GM18526 (cell line): ENCODE results near the gene GALNT17.

Experiments used
- POLR2A ChIP-seq: IDR thresholded peaks from 3 replicates; pipeline ENCODE4 v1.6.1; 2011; ENCODE audit not compliant: insufficient read length; ENCODE audit errors: extremely low read depth

GALNT17 gene

GRCh38 chr7:71245038-71245437 is 113.1 kb downstream of the GALNT17 start:
- TF ChIP-seq POLR2A: no peak

- TF ChIP-seq POLR2A: no peak
These were observed 119.8 kb downstream of the GALNT17 start for GRCh38 chr7:71251706-71252105.

- TF ChIP-seq POLR2A: no peak
These were observed 122.8 kb downstream of the GALNT17 start for GRCh38 chr7:71254751-71255150.

- no peak for TF ChIP-seq POLR2A
These were observed 123.7 kb downstream of the GALNT17 start for GRCh38 chr7:71255537-71256178.

DNA sequence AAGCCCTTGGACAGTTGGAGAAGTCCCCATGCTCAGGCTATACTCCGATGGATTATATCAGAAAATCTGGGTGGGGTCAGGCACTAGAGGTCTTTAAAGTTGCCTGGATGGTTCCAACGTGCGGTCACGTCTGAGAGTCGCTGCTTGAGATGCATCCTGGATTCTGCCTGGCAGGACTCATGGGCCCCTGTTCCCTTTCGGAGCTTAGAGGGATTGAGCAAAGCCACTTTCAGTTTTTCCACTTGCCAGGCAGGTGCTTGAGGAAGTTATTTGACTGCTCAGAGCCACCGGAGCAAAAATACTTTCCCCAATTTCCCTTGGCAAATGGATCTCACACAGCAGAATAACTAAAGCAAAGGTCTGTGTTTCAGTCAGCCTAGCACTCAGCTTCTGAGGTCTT is 129.1 kb downstream of the GALNT17 start:
- no peak for TF ChIP-seq POLR2A

- no peak for TF ChIP-seq POLR2A
These were observed 132.1 kb downstream of the GALNT17 start for GRCh38 chr7:71264005-71264404.

DNA sequence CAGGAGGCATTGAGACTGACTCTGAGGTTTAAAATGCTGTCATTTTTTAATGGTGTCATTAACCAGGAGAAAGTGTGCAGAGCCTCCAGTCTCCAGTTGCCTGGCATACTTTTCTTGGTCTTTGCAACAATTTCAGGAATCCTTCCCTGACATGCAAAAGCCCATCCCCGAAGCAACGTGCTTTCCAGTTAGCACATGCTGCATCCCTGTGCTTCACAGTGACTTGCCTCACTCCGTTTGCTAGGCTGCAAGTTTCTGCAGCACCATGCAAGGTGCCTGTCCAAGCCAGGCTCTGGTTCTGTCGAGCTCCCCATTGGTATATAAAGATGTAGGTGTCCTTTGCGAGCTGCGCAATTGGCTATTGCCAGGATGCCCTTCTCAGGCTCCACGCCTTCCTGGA is 135.0 kb downstream of the GALNT17 start:
- no peak for TF ChIP-seq POLR2A

- no peak for TF ChIP-seq POLR2A
These were observed 136.0 kb downstream of the GALNT17 start for GRCh38 chr7:71267734-71268469.

GRCh38 chr7:71270558-71270957 is 138.6 kb downstream of the GALNT17 start:
- no peak for TF ChIP-seq POLR2A

DNA sequence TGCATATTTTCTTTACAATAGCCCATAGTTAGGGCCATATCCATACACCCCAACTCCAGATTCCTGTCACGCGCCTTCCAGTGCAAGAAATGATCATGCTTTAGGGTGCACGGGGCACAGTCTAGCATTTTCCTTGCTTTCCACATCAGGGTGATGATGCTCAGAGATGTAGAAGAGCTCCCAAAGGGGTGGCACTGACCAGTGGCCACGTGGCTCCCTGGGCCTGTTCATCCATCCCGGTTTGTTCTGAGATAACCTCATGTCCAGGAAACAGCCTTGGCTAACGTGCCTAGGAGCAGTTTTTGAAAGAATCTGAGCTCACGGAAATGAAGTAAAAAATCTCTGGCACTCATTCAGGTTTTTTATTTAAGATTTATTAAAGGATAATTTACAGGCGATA is 139.3 kb downstream of the GALNT17 start:
- no peak for TF ChIP-seq POLR2A

- no peak for TF ChIP-seq POLR2A
These were observed 140.9 kb downstream of the GALNT17 start for GRCh38 chr7:71272509-71273490.

GRCh38 chr7:71278257-71278656 is 146.3 kb downstream of the GALNT17 start:
- no peak for TF ChIP-seq POLR2A

DNA sequence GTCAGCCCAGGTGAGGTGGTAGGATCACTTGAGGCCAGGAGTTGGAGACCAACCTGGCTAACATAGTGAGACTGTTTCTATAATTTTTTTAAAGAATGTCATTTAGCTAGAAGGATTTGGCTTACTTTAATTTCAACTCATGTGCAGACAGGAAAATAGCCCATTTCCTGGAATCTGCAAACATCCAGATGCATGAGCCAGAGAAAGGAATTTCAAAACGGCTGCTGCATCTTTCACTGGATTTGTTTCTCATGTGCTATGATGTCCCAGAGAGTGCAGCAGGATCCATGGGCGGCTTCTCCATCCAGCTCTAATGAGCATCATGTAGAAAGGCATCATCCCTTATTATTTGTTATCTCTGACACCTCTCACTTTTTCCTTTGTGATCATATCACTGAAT is 149.3 kb downstream of the GALNT17 start:
- no peak for TF ChIP-seq POLR2A

- TF ChIP-seq POLR2A: no peak
These were observed 151.9 kb downstream of the GALNT17 start for GRCh38 chr7:71283802-71284201.

DNA sequence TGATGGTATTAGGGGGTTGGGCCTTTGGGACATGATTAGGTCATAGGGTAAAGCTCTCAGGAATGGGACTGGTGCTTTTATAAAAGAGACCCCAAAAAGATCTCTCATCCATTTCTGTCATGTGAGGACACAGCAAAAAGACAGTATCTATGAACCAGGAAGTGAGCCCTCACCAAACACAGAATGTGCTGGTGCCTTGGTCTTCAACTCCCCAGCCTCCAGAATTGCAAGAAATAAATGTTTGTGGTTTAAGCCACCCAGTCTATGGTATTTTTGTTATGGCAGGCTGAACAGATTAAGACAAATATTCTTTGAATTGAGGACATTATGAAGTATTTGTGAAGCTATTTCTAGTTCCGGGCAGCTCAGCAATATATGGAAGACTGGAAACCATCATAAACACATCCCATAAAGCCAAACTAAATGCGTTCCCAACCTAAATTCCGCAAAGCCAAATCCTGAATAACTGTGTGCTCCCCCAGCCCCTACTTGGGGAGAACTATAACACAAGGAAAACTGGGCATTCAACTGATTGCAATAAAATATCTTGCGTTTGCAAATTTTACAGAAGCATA is 153.7 kb downstream of the GALNT17 start:
- no peak for TF ChIP-seq POLR2A
